Liver (tissue), 3 donors: ENCODE data around the gene C2orf49.

Experiments used
- ATF3 ChIP-seq: IDR thresholded peaks from 2 replicates; pipeline ENCODE4 v1.6.1; 2016; ENCODE audit warnings: antibody characterized with exemption
- CTCF ChIP-seq: fragments of 150-350 bp; IDR thresholded peaks from 2 replicates; pipeline ENCODE4 v1.5.1; 2017; ENCODE audit warnings: improper control_type of control experiment, low read depth, low read length; ENCODE audit not compliant: missing input control
- EGR1 ChIP-seq, 2 donors: IDR thresholded peaks; 2 replicates each; pipeline ENCODE4 v1.6.1; 2016 to 2018; ENCODE audit warnings: antibody characterized with exemption in 2 of 2, low read depth in 2 of 2
- FOXA1 ChIP-seq: IDR thresholded peaks from 2 replicates; pipeline ENCODE4 v1.6.1; 2016; ENCODE audit warnings: antibody characterized with exemption
- GABPA ChIP-seq, 2 donors: IDR thresholded peaks in 1 of 2; conservative IDR thresholded peaks in 1 of 2; 2 replicates each; pipeline ENCODE4 v1.6.1; 2016; ENCODE audit warnings: antibody characterized with exemption in 2 of 2, mild to moderate bottlenecking in 1 of 2, moderate library complexity in 1 of 2
- MAX ChIP-seq: IDR thresholded peaks from 2 replicates; pipeline ENCODE4 v1.6.1; 2016; ENCODE audit warnings: antibody characterized with exemption
- RAD21 ChIP-seq, 2 donors: IDR thresholded peaks; 2 replicates each; pipeline ENCODE4 v1.6.1; 2016; ENCODE audit warnings: antibody characterized with exemption in 2 of 2, mild to moderate bottlenecking in 2 of 2
- TAF1 ChIP-seq: conservative IDR thresholded peaks from 2 replicates; pipeline ENCODE4 v1.6.1; 2016; ENCODE audit warnings: antibody characterized with exemption, mild to moderate bottlenecking
- ZBTB33 ChIP-seq: IDR thresholded peaks from 2 replicates; pipeline ENCODE4 v1.6.1; 2016; ENCODE audit warnings: antibody characterized with exemption
- donor health status: healthy.
- donor health status: healthy.

- TF ChIP-seq TAF1: no peak
- TF ChIP-seq CTCF: no peak
- TF ChIP-seq FOXA1: no peak
- no peak for TF ChIP-seq ATF3
- no peak for TF ChIP-seq MAX
- no peak for TF ChIP-seq ZBTB33
- no peak for TF ChIP-seq EGR1 (IDR thresholded peaks at IDR 0.05; ENCODE audit: low read depth in 2 of 2)
- no peak for TF ChIP-seq GABPA (IDR thresholded peaks at IDR 0.05 in 1 of 2, conservative IDR thresholded peaks at IDR 0.05 in 1 of 2)
- TF ChIP-seq RAD21 (IDR thresholded peaks at IDR 0.05): no peak
Measured at GRCh38 chr2:105397025-105397722, 59.8 kb downstream of the C2orf49 start.
